K562 (cell line): ENCODE data around the gene CCNJL. TPM values are rescaled to one million over a fixed set of nuclear protein-coding genes. Genes with fewer than 3 reads are reported as not detected.

Experiments
- ATAC-seq: fragments of 200-7000 bp; cut with Tn5 transposase; 3 replicates; pipeline ENCODE4 v1.9.1; 2020; ENCODE audit warnings: moderate library complexity
- BruUV-seq: library from RNA; stranded (reverse); fragments of 400-500 nt; replicated peaks from 2 replicates; lab custom pipeline; 2021; lab: Mats Ljungman, UMichigan
- CTCF ChIA-PET: fragments of 300-600 bp; formaldehyde crosslinking; extraction: SDS; loops from one replicate; lab custom pipeline; 2021; ENCODE audit warnings: low intra/inter-chr PET ratio; lab: Yijun Ruan, JAX
- POLR2A ChIA-PET: fragments of 300-600, 350-650 bp; sonication (Branson Sonifier 250); formaldehyde crosslinking; extraction: SDS; loops from one replicate; lab custom pipeline; 2021; ENCODE audit warnings: antibody characterized with exemption, inconsistent platforms; lab: Yijun Ruan, JAX
- DNase-seq, 4 experiments: peaks; one replicate each; pipeline versions ENCODE4 v3.0.0 to v3.0.0-alpha.2; 2011 to 2018; ENCODE audit warnings: low spot score in 3 of 4, mixed read lengths in 3 of 4; ENCODE audit errors: extremely low read depth in 1 of 4
- FAIRE-seq: peaks from 2 replicates; lab custom pipeline; 2011; peaks lifted over from hg19 to GRCh38; lab: Jason Lieb, UNC
- H2AFZ ChIP-seq: 2 replicates; pipeline ENCODE4 v1.6.0; 2011; ENCODE audit warnings: low read depth, low read length, control low read depth, inconsistent platforms
- H3K27ac ChIP-seq: fragments of 200-600 bp; 3 replicates; pipeline ENCODE4 v1.8.0; 2011; ENCODE audit warnings: low read depth, mild to moderate bottlenecking, control low read depth, inconsistent platforms, low read length, moderate library complexity, mixed read lengths; ENCODE audit errors: extremely low read depth
- H3K27me3 ChIP-seq, 2 experiments: fragments of 300-600 bp in 1 of 2; 2 replicates in 1 of 2; 3 replicates in 1 of 2; pipeline versions ENCODE4 v1.6.0 to v1.8.0; 2011; ENCODE audit warnings: inconsistent platforms in 2 of 2, low read length in 2 of 2, mild to moderate bottlenecking in 1 of 2, mixed read lengths in 1 of 2, moderate library complexity in 1 of 2; ENCODE audit not compliant: control insufficient read depth in 2 of 2, insufficient read depth in 2 of 2
- H3K36me3 ChIP-seq: fragments of 300-600 bp; 3 replicates; pipeline ENCODE4 v1.8.0; 2011; ENCODE audit warnings: mild to moderate bottlenecking, low read length, inconsistent platforms; ENCODE audit not compliant: control insufficient read depth, insufficient read depth
- H3K4me1 ChIP-seq, 2 experiments: fragments of 200-600 bp in 1 of 2; replicated peaks in 1 of 2; 2 replicates in 1 of 2; 3 replicates in 1 of 2; pipeline versions ENCODE4 v1.5.1 to v1.8.0; 2011; ENCODE audit warnings: inconsistent platforms in 2 of 2, low read length in 2 of 2, mild to moderate bottlenecking in 1 of 2, mixed read lengths in 1 of 2, moderate library complexity in 1 of 2; ENCODE audit not compliant: control insufficient read depth in 2 of 2, insufficient read depth in 2 of 2
- H3K4me2 ChIP-seq: 2 replicates; pipeline ENCODE4 v1.6.1; 2011; ENCODE audit warnings: low read length, control low read depth, inconsistent platforms, mixed read lengths; ENCODE audit not compliant: insufficient read depth
- H3K4me3 ChIP-seq: fragments of 200-600 bp; sonication (generic), shearing (Covaris generic); 2 replicates; pipeline ENCODE4 v1.5.1; 2016; ENCODE audit warnings: control low read depth, inconsistent platforms
- H3K79me2 ChIP-seq: fragments of 200-600 bp; 3 replicates; pipeline ENCODE4 v1.8.0; 2011; ENCODE audit warnings: low read length, inconsistent platforms; ENCODE audit not compliant: control insufficient read depth, insufficient read depth
- H3K9ac ChIP-seq, 2 experiments: 2 replicates each; pipeline versions ENCODE4 v1.6.0 to v1.6.1; 2011; ENCODE audit warnings: low read depth in 2 of 2, low read length in 2 of 2, control low read depth in 1 of 2, inconsistent platforms in 1 of 2, mild to moderate bottlenecking in 1 of 2, mixed read lengths in 1 of 2; ENCODE audit not compliant: insufficient read depth in 1 of 2
- H3K9me1 ChIP-seq: one replicate; pipeline ENCODE4 v1.6.0; 2011; ENCODE audit warnings: inconsistent platforms, mild to moderate bottlenecking, low read length, moderate library complexity; ENCODE audit not compliant: control insufficient read depth, insufficient read depth
- H3K9me3 ChIP-seq: replicated peaks from 2 replicates; pipeline ENCODE4 v1.5.1; 2011; ENCODE audit warnings: low read depth, low read length, inconsistent platforms; ENCODE audit not compliant: control insufficient read depth, insufficient read depth
- H4K20me1 ChIP-seq: replicated peaks from 2 replicates; pipeline ENCODE4 v1.6.1; 2011; ENCODE audit warnings: low read length, inconsistent platforms, mixed read lengths; ENCODE audit not compliant: control insufficient read depth, insufficient read depth
- BHLHE40 ChIP-seq: IDR thresholded peaks from 2 replicates; pipeline ENCODE4 v1.6.1; 2011; ENCODE audit warnings: low read length, improper control_type of control experiment
- CBFA2T3 ChIP-seq: fragments of 450-650 bp; IDR thresholded peaks from 2 replicates; pipeline ENCODE4 v1.6.1; 2017
- DPF2 ChIP-seq: fragments of 450-650 bp; IDR thresholded peaks from 2 replicates; pipeline ENCODE4 v1.6.1; 2016
- MGA ChIP-seq: fragments of 450-650 bp; IDR thresholded peaks from 2 replicates; pipeline ENCODE4 v1.6.1; 2016; ENCODE audit warnings: mild to moderate bottlenecking, moderate library complexity
- PPARD ChIP-seq: fragments of 250-450 bp; sonication (Bioruptor Pico); IDR thresholded peaks from 2 replicates; pipeline ENCODE4 v1.8.0; 2022; ENCODE audit warnings: inconsistent platforms, mild to moderate bottlenecking, moderate library complexity
- RBM25 ChIP-seq: fragments of 200-400 bp; formaldehyde crosslinking; IDR thresholded peaks from 2 replicates; pipeline ENCODE4 v1.6.1; 2018; ENCODE audit warnings: low read length, low read depth, moderate library complexity; ENCODE audit not compliant: severe bottlenecking
- TCF3 ChIP-seq: sonication (generic); formaldehyde crosslinking; IDR thresholded peaks from 2 replicates; pipeline ENCODE4 v1.4.0; 2020; ENCODE audit warnings: mild to moderate bottlenecking, missing genetic modification reagents
- WGBS: fragments of 100-300 bp; shearing (Covaris generic); methylation state at CpG from one replicate; pipeline ENCODE4 v1.1.6; 2016; ENCODE audit warnings: low coverage, mixed read lengths; ENCODE audit not compliant: insufficient coverage; ENCODE audit errors: missing lambda C conversion rate; 5-methylcytosine and 5-hydroxymethylcytosine counted together
- in situ Hi-C: fragments of 300-500 bp; cut with MboI; formaldehyde crosslinking; loops from 4 replicates; pipeline ENCODE4 v1.15.0; 2018; ENCODE audit warnings: inconsistent platforms, mixed read lengths
- intact Hi-C: fragments of 100-400 bp; cut with micrococcal nuclease; formaldehyde crosslinking; loops from 2 replicates; pipeline ENCODE4 v1.14.2; 2022
- polyA plus RNA-seq, 8 experiments: library from polyadenylated mRNA; depleted of rRNA in 4 of 8; stranded (reverse) in 5 of 8; unstranded in 3 of 8; fragments of >200 nt; fragmentation: Nextera tagmentation in 2 of 8; fragmentation: Illumina TruSeq in 1 of 8; extraction: Ambion mirVana in 2 of 8; extraction: Trizol in 1 of 8; gene quantifications; 2 replicates each; pipeline versions ENCODE4 v1.2.1 to v1.2.3, GENCODE V29; 2011 to 2014; ENCODE audit warnings: inconsistent platforms in 1 of 8, missing spikeins in 1 of 8
- total RNA-seq, 7 experiments: library from RNA; depleted of rRNA in 6 of 7; stranded (reverse); fragments of >200 nt in 6 of 7; fragmentation: Illumina TruSeq in 2 of 7; extraction: Trizol in 2 of 7; gene quantifications; 2 replicates each; pipeline versions ENCODE4 v1.2.1 to v1.2.3, GENCODE V29; 2011 to 2021; ENCODE audit warnings: low replicate concordance in 1 of 7
- TF ChIP-seq, protein P1 (sequence below): sonication (generic); formaldehyde crosslinking; IDR thresholded peaks from 2 replicates; pipeline ENCODE4 v1.8.0; 2023; ENCODE audit warnings: mild to moderate bottlenecking, missing genetic modification reagents

CCNJL gene
- total and polyA plus RNA-seq, 9 of the 15 experiments (the other 6 are each of a cell fraction or from before 2014, with no cell fraction given) = 0.04 TPM; not detected in 8

GRCh38 chr5:160348080-160348479, 35.7 kb upstream of the CCNJL start:
- H3K27me3 ChIP-seq = peaks cover 0 to 25% of the 10 kb centered on the region in 2 experiments; a peak in 2 of 5 replicates
- H3K36me3 ChIP-seq = no peaks in the 10 kb centered on the region
- BruUV-seq = no TSS peak
- no peaks in the 10 kb centered on the region for H3K9me1 ChIP-seq
- intact Hi-C loops = no loop called here
- no peak overlapping the region for H3K9ac ChIP-seq
- H3K4me3 ChIP-seq = no peak overlapping the region
- no peak overlapping the region for H3K27ac ChIP-seq
- peak; percentile 52 for FAIRE-seq
- no peaks in the 10 kb centered on the region for H3K9me3 ChIP-seq
- peaks cover 7 to 13% of the 10 kb centered on the region in 2 experiments; a peak in 4 of 5 replicates for H3K4me1 ChIP-seq
- in situ Hi-C loops = loop anchor here (5.0 to 10.0 kb wide), 2 partner anchors 151 to 323 kb away; no protein-coding TSS in a partner anchor
- POLR2A ChIA-PET = no interaction called here
- no peaks in the 10 kb centered on the region for H4K20me1 ChIP-seq
- 0% methylated on average over 11 of the region's 11 CpGs for WGBS
- H3K4me2 ChIP-seq = no peak overlapping the region; the same call in 1 of the 2 replicates
- peak; percentile 69 for ATAC-seq
- CTCF ChIA-PET = interaction anchor here (0.9 kb wide), 1 partner anchor 326 kb away, joined by 3 read pairs; no protein-coding TSS in a partner anchor
- DNase-seq = peak; percentile 33 to 74 (median 48)
- H3K79me2 ChIP-seq = no peaks in the 10 kb centered on the region
- no peak overlapping the region for H2AFZ ChIP-seq
- TF ChIP-seq PPARD = no peak
- TF ChIP-seq TCF3 (CRISPR knock-in tag) = peak; percentile 78
- no peak for TF ChIP-seq RBM25
- TF ChIP-seq, protein P1, sequence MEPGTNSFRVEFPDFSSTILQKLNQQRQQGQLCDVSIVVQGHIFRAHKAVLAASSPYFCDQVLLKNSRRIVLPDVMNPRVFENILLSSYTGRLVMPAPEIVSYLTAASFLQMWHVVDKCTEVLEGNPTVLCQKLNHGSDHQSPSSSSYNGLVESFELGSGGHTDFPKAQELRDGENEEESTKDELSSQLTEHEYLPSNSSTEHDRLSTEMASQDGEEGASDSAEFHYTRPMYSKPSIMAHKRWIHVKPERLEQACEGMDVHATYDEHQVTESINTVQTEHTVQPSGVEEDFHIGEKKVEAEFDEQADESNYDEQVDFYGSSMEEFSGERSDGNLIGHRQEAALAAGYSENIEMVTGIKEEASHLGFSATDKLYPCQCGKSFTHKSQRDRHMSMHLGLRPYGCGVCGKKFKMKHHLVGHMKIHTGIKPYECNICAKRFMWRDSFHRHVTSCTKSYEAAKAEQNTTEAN (CRISPR knock-in tag) = no peak
- peak; percentile 55; the same call in 1 of the 2 replicates for TF ChIP-seq BHLHE40
- TF ChIP-seq CBFA2T3 = peak; percentile 77
- TF ChIP-seq MGA = peak; percentile 50
- TF ChIP-seq DPF2 = peak; percentile 47
